Hepatic stellate cell (primary cell): ENCODE data around the gene GMDS.

Experiments
- DNase-seq: peaks from one replicate; pipeline ENCODE4 v3.0.0; 2011; ENCODE audit warnings: low spot score

The GMDS gene

DNA sequence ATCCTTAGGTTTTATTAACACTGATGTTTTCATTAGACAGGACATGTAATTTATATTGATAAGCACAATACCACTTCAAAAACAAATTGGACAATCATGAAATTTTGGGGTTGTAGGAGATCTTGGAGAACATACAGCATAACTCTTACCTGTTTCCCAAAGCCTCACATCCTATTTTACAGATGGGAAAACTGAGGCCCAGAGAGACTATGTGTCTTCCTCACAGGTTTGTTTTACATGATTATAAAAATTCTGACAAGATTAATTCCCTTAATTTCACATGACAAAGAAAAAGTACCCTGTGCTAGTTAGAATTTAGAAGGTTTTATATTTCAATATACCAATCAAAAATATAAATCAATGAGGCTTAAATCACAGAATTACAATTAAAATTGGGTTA lies 145.5 kb downstream of the GMDS start:
- no peak for DNase-seq

GRCh38 chr6:2097464-2097863 lies 147.9 kb downstream of the GMDS start:
- DNase-seq, result no peak

DNA sequence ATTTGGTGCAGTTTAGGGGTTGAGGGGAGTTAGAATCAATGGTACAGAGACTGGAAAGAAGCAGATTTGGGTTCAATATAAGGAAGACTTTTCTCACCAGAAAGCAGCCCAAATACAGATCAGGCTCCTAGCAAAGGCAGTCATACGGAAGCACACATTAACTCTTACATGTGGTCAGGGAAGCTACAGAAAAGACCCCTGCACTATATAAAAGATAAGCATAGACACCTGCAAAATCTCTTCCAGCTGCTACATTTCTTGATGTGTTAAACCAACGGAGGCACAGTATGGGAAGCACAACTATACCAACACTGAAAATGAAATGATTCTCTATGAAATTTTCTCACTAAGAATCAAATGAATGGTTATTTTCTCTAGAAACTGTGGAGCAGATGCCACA lies 150.8 kb downstream of the GMDS start:
- DNase-seq, result no peak

DNA sequence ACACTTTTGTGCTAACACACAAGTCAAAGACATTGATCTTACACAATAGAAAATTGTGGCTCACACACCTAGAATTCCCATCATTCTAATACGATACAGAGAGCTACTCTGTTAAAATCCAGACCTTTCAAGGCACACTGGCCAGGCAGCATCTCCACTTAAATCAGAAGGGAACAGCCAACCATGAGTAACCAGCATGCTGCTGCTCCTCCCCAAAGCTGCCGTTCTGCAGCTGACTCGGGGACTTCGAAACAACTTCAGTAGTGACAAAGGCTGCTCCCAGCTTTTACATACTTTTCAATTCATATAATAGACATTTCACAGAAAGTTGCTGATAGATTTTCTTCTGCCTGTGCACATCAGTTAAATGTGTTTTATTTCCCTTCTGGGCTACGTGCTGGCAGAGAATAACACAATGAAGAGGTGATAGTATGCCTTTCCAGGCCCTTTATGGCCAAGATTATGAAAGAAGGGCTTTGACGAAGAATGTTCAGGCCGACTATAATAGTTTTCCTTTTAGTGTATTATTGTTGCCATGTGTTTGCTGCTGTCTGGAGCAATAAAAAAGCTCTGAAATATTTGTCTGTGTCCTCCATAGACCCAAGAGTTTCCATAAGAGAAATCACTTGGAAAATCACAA lies 159.0 kb downstream of the GMDS start:
- no peak for DNase-seq

- DNase-seq, result no peak
These were observed 159.7 kb downstream of the GMDS start for GRCh38 chr6:2085657-2086056.

DNA sequence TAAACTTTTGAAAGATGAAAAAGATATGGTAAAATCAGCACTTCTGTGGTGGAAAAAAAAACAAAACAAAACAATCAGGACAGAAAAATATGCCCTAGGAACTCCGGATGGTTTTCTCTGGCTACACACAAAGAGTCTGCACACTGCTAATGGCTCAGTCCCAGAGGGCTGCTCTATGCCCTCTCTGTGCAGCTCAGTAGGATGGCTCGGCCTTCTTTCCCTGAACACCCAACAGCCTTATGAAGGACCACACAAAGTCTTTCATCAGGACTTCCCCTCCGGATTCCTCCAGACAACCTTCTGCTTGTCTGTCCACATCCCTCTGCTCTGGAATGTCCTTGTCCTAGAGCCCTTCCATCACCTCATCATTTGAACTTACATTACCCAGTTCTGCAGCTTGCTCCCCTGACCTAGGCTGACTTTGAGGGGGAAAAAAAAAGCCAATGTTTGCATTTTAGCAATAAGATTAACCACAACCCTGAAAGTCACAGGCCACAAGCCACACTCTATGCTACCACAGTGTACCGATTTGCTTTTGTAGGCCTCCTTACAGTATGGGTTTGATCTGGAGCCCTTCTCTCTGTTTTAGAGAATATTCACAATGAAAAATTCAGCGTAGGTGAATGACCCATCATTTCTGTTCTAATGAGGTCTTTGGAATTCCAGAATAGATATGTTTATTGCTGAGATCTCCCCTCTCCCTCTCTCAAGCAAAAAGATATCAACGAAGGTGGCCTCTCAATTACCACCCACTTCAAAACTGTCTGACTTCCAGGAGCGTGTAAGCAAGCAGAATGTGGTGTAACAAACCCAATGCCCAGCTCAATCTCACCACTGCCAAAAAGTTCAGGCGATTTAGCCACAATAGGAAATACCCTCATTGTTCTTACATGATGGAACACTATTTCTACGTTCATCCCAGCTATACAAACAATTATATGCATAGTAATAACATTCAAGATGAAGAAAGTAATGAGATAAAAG lies 164.0 kb downstream of the GMDS start:
- no peak for DNase-seq

DNA sequence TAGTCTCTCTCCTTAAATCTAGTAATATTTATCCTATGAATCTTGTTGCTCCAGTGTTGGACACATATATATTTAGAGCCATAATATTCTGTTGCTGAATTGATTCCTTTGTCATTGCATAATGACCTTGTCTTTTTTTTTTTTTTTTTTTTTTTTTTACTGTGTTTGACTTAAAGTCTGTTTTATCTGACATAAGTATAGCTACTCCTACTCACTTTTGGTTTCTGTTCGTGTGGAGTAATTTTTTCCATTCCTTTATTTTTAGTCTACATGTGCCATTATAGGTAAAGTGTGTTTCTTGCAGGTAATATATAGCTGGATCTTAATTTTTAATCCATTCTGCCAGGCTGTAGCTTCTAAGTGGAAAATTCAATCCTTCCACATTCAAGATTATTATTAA lies 166.5 kb downstream of the GMDS start:
- DNase-seq, result no peak

- DNase-seq, result no peak
These were observed 167.6 kb downstream of the GMDS start for GRCh38 chr6:2077826-2078225.

DNA sequence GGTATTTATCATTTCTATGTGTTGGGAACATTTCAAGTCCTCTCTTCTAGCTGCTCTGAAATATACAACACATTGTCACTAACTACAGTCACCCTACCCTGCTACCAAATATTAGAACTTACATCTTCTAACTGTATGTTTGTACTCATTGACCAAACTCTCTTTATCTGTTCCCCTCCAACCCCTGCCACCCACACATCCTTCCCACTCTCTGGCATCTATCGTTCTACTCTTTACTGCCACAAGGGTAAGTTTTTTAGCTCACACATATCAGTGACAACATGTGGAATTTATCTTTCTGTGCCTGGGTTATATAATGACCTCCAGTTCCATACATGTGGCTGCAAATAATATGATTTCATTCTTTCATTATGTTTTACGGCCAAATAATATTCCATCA lies 171.9 kb downstream of the GMDS start:
- DNase-seq, result no peak

- DNase-seq, result no peak
These were observed 173.0 kb downstream of the GMDS start for GRCh38 chr6:2072453-2072852.

DNA sequence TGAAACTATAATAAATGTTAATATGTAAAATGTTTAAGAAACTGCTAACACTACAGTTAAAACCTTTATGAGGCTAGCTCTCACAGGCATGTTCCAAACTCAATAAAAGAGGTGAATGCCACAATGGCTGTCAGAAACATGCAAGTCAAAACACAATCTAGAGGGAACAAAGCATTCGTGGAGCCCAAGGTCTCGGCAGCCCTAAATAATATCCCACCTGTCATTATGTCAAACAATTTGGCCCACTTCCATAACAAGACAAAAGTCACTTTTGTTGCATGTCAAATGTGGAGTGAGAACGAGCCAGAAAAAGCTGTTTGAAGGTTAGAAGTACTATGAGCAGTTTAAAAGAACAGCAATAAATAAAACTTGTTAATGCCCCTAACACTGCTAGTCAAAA lies 181.9 kb downstream of the GMDS start:
- no peak for DNase-seq

GRCh38 chr6:2061880-2062279 lies 183.5 kb downstream of the GMDS start:
- DNase-seq, result no peak

GRCh38 chr6:2055911-2056310 lies 189.5 kb downstream of the GMDS start:
- no peak for DNase-seq

DNA sequence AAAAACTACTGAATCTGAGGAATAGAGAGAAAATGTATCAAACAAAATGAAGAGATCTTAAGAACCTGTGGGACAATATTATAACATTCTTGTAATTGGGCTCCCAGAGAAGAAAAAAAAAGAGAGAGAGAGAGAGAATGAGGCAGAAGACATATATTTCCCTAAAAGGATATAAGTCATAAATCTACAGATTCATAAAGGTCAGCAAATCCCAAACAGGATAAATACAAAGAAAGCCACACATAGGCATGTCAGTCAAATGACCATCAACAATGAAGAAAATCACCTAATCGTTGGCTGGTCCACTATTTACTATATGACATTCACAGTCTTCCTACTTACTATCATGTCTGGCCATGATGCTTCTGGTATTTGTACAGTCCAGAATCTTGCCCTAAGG lies 190.3 kb downstream of the GMDS start:
- DNase-seq, result no peak

GRCh38 chr6:2054516-2055067 lies 190.8 kb downstream of the GMDS start:
- no peak for DNase-seq

DNA sequence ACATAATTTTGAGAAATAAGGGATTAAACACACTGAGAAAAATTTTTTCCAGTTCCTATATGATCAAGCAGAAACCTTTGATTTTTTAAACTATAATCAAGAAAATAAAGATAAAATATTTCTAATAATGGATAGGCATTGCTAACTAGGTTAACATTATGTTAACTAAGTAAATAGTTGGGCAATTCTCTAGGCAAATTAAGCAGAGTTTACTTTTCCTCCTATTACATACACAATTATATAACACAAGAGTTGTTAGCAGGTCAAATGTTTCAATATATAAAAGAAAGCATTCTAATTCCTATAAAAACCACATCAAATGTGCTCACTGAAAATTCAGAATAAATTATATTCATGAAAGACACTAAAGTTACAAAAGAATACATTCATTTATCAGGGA lies 191.7 kb downstream of the GMDS start:
- no peak for DNase-seq

DNA sequence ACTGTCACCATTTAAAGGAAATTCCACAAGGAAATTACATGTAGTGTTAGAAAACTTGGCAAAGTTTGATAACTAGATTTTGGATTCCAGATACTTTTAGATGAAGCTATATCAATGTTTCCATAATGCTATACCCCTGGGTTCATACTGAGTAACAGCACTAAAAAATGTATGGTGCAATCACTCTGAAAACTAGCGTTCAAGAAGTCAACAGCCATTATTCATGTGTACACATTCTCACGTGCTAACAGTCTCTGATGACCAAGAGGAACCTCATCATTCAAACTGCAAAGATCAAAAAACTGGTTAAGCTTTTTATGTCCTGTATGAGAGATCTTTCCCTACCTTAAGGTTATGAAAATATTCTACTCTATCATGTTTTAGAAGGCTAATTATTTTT lies 197.6 kb downstream of the GMDS start:
- no peak for DNase-seq

DNA sequence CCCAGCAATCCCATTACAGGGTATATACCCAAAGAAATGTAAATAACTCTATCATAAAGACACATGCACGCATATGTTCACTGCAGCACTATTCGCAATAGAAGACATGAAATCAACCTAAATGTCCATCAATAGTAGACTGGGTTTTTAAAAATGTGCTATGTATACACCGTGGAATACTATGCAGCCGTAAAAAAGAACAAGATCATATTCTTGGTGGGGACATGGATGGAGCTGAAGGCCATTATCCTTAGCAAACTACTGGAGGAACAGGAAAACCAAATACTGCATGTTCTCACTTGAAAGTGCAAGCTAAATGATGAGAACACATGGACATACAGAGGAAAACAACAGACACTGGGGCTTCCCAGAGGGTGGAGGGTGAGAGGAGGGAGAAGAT lies 201.2 kb downstream of the GMDS start:
- DNase-seq, result no peak

GRCh38 chr6:2042956-2043648 lies 202.3 kb downstream of the GMDS start:
- no peak for DNase-seq

- DNase-seq, result no peak
These were observed 207.3 kb downstream of the GMDS start for GRCh38 chr6:2038092-2038491.

- no peak for DNase-seq
These were observed 208.0 kb downstream of the GMDS start for GRCh38 chr6:2037237-2037926.

GRCh38 chr6:2036710-2037023 lies 208.7 kb downstream of the GMDS start:
- DNase-seq, result no peak
